BLaER1 (cell line): Measurements from ENCODE around the gene DDX10.

Source experiments
- H3K27ac ChIP-seq: shearing (Covaris generic); formaldehyde crosslinking; 2 replicates; pipeline ENCODE4 v1.8.1; 2022
- H3K27me3 ChIP-seq: shearing (Covaris generic); formaldehyde crosslinking; 2 replicates; pipeline ENCODE4 v1.8.1; 2022
- H3K36me3 ChIP-seq: shearing (Covaris generic); formaldehyde crosslinking; 2 replicates; pipeline ENCODE4 v1.8.1; 2022
- H3K4me1 ChIP-seq: shearing (Covaris generic); formaldehyde crosslinking; 2 replicates; pipeline ENCODE4 v1.8.1; 2022
- H3K4me2 ChIP-seq: shearing (Covaris generic); formaldehyde crosslinking; 2 replicates; pipeline ENCODE4 v1.8.1; 2022
- H3K4me3 ChIP-seq: shearing (Covaris generic); formaldehyde crosslinking; 2 replicates; pipeline ENCODE4 v1.8.1; 2022
- H3K9ac ChIP-seq: shearing (Covaris generic); formaldehyde crosslinking; 2 replicates; pipeline ENCODE4 v1.8.1; 2022
- H3K9me3 ChIP-seq: shearing (Covaris generic); formaldehyde crosslinking; 2 replicates; pipeline ENCODE4 v1.8.1; 2022
- H4K20me1 ChIP-seq: shearing (Covaris generic); formaldehyde crosslinking; 2 replicates; pipeline ENCODE4 v1.8.1; 2022
- Cebpa-rat ChIP-seq: shearing (Covaris generic); IDR thresholded peaks from 2 replicates; pipeline ENCODE4 v1.8.1; 2022

DDX10 gene

DNA sequence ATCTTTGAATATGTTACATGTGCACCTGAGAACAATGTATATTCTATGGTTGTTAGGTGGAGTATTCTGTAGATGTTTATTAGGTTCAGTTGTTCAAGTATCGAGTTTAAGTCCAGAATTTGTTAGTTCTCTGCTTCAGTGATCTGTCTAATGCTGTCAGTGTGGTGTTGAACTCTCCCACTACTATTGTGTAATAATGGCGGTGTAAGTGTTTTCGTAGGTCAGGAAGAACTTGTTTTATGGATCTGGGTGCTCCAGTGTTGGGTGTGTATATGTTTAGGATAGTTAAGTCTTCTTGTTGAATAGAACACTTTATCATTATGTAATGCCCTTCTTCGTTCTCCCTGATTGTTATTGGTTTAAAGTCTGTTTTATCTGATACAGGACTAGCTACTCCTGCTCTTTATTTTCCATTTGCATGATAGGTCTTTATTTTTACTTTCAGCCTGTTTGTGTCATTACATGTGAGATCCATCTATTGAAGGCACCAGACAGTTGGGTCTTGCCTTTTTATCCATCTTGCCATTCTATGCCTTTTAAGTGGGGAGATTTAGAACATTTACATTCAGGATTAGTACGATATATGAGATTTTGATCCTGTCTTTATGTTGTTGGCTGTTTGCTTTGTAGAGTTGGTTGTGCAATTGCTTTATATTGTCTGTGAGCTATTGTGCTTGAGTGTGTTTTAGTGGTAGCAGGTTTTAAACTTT lies 121.6 kb downstream of the DDX10 start:
- Histone ChIP-seq H3K4me2 (no peak overlapping the region), H4K20me1 (peaks cover 69% of the 10 kb centered on the region), H3K4me3 (no peak overlapping the region), H3K27me3 (no peaks in the 10 kb centered on the region), H3K36me3 (peaks cover 4% of the 10 kb centered on the region; the same call in 1 of the 2 replicates), H3K9me3 (peaks cover 15% of the 10 kb centered on the region), H3K27ac (no peak overlapping the region), H3K4me1 (no peaks in the 10 kb centered on the region), H3K9ac (no peak overlapping the region)
- no peak for TF ChIP-seq Cebpa-rat

DNA sequence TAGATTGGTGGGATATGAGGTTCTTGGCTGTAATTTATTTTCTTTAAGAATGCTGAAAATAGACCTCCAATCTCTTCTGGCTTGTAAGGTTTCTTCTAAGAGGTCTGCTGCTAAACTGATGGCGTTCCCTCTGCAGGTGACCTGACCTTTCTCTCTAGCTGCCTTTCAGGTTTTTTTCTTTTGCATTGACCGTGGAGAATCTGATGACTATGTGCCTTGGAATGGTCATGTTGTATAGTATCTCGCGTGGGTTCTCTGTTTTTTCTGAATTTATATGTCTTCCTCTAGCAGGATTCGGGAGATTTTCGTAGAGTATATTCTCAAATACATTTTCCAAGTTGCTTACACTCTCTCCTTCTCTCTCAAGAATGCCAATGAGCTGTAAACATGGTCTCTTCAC lies 122.2 kb downstream of the DDX10 start:
- H3K9ac ChIP-seq, result no peak overlapping the region
- H3K27ac ChIP-seq, result no peak overlapping the region
- H4K20me1 ChIP-seq, result peaks cover 75% of the 10 kb centered on the region
- H3K9me3 ChIP-seq, result peaks cover 15% of the 10 kb centered on the region
- H3K4me3 ChIP-seq, result no peak overlapping the region
- no peaks in the 10 kb centered on the region for H3K4me1 ChIP-seq
- no peak overlapping the region for H3K4me2 ChIP-seq
- H3K27me3 ChIP-seq, result no peaks in the 10 kb centered on the region
- peaks cover 4% of the 10 kb centered on the region; the same call in 1 of the 2 replicates for H3K36me3 ChIP-seq
- no peak for TF ChIP-seq Cebpa-rat

DNA sequence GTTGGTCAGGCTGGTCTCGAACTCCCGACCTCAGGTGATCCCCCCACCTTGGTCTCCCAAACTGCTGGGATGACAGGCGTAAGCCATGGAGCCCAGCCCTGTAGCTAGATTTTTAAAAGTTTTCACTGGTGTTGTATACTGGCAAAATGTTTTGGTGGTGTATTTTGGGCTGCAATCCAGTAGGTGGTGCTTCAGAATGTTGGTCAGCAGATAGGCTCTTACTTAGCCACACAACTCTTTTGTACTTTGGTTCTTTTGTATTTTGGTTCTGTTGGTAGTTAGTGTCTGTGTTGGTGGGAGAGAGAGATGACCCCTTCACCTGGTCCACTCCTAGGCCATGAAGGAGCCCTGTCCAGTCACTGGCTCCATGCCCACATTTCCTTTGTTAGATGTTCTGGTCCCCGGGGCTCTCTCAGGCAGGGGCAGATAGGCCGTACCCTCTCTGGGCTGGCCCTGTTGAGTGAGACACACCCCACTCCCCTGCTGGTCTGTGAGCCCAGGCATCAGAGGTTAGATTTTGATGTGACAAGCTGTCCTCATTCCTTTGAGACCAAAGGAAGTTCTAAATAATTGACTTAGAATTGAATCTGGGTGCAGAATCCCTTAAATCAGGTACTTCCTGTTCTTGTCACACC lies 123.8 kb downstream of the DDX10 start:
- H3K9ac ChIP-seq, result no peak overlapping the region
- H3K4me2 ChIP-seq, result no peak overlapping the region
- no peak for TF ChIP-seq Cebpa-rat

DNA sequence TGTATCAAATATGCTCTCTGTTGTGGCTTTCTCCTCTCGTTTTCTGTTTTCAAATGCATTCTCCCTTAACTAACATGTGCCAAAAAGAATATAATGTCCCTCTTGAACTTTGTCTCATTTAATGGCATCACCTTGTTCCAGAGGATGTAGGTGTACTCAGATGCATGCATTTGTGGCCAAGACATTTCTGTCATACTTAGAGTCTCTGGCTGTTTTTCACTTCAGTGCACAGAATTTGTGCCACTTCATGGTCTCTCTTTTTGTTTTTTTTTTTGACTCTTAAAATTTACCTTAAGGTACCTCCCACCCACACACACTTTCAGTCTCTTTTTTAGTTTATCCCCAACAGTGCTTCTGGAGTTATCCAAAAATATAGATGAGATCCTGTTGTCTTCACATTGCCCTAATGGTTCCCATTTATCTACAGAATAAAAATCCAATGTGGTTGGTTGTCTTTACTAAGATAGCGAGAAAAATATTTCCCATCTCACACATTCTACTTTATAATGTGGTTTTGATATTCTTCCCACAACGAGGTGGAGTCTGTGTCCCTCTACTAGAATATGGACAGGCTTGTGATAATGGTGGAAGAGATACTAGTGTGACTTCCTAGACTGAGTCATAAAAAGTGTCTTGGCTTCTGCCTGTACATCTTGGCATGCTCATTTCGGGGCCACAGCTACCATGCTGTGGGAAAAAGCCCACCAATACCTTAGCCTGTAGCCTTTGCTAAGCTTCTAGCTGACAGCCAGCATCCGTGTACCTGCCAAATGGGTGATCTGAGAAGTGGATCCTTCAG lies 125.8 kb downstream of the DDX10 start:
- H3K4me1 ChIP-seq, result no peaks in the 10 kb centered on the region

More for the DNA sequence above, 123.8 kb downstream of the DDX10 start:
- Histone ChIP-seq H3K36me3 (peaks cover 2% of the 10 kb centered on the region; the same call in 1 of the 2 replicates), H3K4me3 (no peak overlapping the region), H3K9me3 (peaks cover 15% of the 10 kb centered on the region), H4K20me1 (peaks cover 79% of the 10 kb centered on the region), H3K4me1 (no peaks in the 10 kb centered on the region), H3K27me3 (no peaks in the 10 kb centered on the region), H3K27ac (no peak overlapping the region)

DNA sequence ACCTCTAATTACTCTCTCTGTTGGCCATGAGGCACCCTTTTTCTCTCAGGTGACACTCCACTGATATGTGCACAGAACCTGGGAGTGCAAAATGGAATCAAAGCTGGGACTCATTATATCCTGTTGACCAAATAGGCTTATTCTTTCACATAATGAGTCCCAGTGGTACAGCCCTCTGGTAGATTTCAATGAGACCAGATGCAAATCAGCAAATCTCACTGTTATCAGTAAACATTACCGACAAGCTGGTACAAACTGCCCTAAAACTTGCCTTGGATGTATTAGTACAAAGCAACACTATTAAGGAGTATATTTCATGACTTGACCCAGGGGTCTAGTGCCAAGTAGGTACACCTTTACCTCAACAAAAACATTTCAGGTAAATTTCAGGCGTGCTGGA lies 128.3 kb downstream of the DDX10 start:
- H3K4me1 ChIP-seq, result peaks cover 18% of the 10 kb centered on the region
- no peak overlapping the region for H3K9ac ChIP-seq
- no peaks in the 10 kb centered on the region for H3K36me3 ChIP-seq
- no peaks in the 10 kb centered on the region for H3K27me3 ChIP-seq
- H3K9me3 ChIP-seq, result no peaks in the 10 kb centered on the region
- H4K20me1 ChIP-seq, result peaks cover 79% of the 10 kb centered on the region
- TF ChIP-seq Cebpa-rat, result no peak
- H3K4me2 ChIP-seq, result no peak overlapping the region
- H3K4me3 ChIP-seq, result no peak overlapping the region
- no peak overlapping the region for H3K27ac ChIP-seq

More for the DNA sequence above, 125.8 kb downstream of the DDX10 start:
- Histone ChIP-seq H3K36me3 (no peaks in the 10 kb centered on the region), H4K20me1 (peaks cover 81% of the 10 kb centered on the region), H3K9ac (no peak overlapping the region), H3K4me2 (no peak overlapping the region), H3K27me3 (no peaks in the 10 kb centered on the region), H3K27ac (no peak overlapping the region), H3K9me3 (no peaks in the 10 kb centered on the region), H3K4me3 (no peak overlapping the region)
- no peak for TF ChIP-seq Cebpa-rat

DNA sequence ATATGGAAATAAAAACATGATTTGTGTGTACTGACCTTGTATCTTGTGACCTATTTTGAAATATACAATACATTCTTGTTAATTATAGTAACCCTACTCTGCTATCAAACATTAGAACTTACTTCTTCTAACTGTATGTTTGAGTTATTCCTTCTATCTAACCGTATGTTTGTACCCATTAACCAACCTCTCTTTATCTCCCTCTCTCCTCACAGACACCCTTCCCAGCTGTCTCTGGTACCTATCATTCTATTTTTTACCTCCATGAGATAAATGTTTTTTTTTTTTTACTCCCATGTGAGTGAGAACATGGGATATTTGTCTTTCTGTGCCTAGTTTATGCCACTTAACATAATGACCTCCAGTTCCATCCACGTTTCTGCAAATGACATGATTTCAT lies 128.7 kb downstream of the DDX10 start:
- Histone ChIP-seq H3K4me1 (peaks cover 23% of the 10 kb centered on the region), H3K4me2 (no peak overlapping the region), H3K9ac (no peak overlapping the region), H3K4me3 (no peak overlapping the region), H4K20me1 (peaks cover 79% of the 10 kb centered on the region), H3K9me3 (no peaks in the 10 kb centered on the region), H3K27me3 (no peaks in the 10 kb centered on the region), H3K27ac (no peak overlapping the region), H3K36me3 (no peaks in the 10 kb centered on the region)
- TF ChIP-seq Cebpa-rat, result no peak

DNA sequence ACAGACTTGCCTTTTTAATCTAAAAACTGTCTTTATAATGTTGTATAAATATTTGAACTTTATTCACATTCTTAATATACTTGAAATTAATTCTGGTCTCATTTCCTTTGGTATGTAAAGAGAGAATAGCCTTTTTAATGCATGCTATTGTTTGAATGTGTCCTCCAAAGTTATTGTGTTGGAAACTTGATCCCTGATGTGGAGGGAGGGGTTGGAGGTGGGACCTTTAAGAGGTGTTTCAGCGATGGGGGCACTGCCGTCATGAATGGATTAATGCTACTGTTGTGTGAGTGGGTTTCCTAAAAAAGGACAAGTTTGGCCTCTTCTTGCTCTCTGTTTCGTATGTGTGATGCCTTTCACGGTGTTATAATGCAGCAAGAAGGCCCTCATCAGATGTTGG lies 131.7 kb downstream of the DDX10 start:
- Histone ChIP-seq H3K4me3 (no peak overlapping the region), H3K4me2 (peak overlapping the region; percentile 75), H3K27me3 (no peaks in the 10 kb centered on the region)

DNA sequence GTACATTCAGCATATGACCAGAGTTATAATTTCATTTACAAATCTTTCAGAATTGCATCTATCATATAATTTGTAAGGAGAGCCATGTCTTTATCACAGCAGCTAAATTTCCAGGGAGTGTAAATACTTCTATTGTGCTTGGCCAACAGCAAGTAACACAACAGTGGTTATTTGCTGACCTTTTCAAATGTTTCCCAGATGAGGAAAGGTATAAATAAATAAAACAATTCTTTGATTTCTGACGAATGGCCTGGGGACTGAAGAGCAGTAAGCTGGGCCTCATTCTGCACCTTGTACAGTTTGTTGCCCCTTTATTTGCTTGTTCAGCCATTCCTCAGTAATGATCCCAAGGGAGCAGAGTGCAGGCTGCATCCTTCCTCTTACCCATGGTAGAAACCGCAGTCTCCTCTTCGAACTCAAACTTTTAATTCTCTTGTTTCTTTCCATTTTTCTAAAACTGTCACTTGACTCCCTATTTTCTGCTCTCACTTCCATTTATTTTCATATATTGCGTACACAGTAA lies 132.8 kb downstream of the DDX10 start:
- Histone ChIP-seq H3K4me3 (peak overlapping the region; percentile 5; the same call in 1 of the 2 replicates), H3K36me3 (0 out of 2 replicates have a peak, but pooled peaks cover 4% of the 10 kb centered on the region), H3K9me3 (peaks cover 11% of the 10 kb centered on the region; the same call in 1 of the 2 replicates), H3K4me2 (peak overlapping the region; percentile 75), H3K9ac (no peak overlapping the region), H3K27ac (no peak overlapping the region), H3K4me1 (peaks cover 24% of the 10 kb centered on the region), H4K20me1 (peaks cover 50% of the 10 kb centered on the region), H3K27me3 (no peaks in the 10 kb centered on the region)
- TF ChIP-seq Cebpa-rat, result no peak

More for the DNA sequence above, 131.7 kb downstream of the DDX10 start:
- Histone ChIP-seq H3K9ac (no peak overlapping the region), H3K27ac (no peak overlapping the region), H3K4me1 (peaks cover 24% of the 10 kb centered on the region), H4K20me1 (peaks cover 61% of the 10 kb centered on the region), H3K9me3 (peaks cover 11% of the 10 kb centered on the region; the same call in 1 of the 2 replicates), H3K36me3 (0 out of 2 replicates have a peak, but pooled peaks cover 4% of the 10 kb centered on the region)
- no peak for TF ChIP-seq Cebpa-rat

DNA sequence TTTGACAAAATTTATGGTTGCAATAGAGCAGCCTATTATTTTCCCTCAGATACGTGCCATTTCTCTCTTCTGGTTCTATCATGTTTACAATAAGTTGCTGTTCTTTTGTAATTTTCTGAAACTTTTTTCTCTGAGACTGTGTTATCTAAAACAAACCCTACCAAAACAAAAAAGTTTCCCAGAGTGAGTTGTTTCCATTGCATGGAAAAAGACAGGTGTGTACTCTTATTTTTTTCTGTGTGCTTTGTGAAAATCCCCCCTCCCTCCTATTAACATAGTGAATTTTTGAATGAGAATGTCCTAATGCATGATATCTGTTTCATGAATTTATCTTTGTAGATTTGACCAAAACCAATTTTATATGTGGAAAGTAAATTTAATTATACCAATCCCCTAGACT lies 137.6 kb downstream of the DDX10 start:
- Histone ChIP-seq H3K27ac (no peak overlapping the region), H3K9me3 (peaks cover 11% of the 10 kb centered on the region; the same call in 1 of the 2 replicates), H3K9ac (no peak overlapping the region), H3K4me1 (peaks cover 13% of the 10 kb centered on the region), H3K4me2 (no peak overlapping the region), H3K4me3 (no peak overlapping the region), H3K36me3 (0 out of 2 replicates have a peak, but pooled peaks cover 4% of the 10 kb centered on the region), H4K20me1 (peaks cover 29% of the 10 kb centered on the region), H3K27me3 (no peaks in the 10 kb centered on the region)
- TF ChIP-seq Cebpa-rat, result no peak
